ENCODE results near the gene FARS2.

DNA sequence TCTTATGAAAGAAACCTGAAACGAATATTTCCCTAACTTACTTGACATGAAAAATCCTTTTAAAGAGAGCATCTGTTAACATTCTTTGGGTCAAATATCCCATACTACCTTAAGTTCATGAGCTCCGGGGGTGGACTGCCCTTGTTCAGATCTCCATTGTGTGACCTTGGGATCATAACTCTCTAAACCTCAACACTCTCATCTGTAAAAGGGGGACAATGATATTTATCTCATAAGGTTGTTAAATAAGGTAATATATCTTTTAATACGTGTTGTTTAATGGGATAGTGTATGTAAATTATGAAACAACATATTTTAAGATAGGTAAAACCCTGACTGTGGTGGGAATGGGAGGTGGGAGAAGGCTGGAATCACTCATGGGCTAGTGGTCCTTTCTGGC, 326.3 kb downstream of the FARS2 start:
- TF ChIP-seq, protein P1, sequence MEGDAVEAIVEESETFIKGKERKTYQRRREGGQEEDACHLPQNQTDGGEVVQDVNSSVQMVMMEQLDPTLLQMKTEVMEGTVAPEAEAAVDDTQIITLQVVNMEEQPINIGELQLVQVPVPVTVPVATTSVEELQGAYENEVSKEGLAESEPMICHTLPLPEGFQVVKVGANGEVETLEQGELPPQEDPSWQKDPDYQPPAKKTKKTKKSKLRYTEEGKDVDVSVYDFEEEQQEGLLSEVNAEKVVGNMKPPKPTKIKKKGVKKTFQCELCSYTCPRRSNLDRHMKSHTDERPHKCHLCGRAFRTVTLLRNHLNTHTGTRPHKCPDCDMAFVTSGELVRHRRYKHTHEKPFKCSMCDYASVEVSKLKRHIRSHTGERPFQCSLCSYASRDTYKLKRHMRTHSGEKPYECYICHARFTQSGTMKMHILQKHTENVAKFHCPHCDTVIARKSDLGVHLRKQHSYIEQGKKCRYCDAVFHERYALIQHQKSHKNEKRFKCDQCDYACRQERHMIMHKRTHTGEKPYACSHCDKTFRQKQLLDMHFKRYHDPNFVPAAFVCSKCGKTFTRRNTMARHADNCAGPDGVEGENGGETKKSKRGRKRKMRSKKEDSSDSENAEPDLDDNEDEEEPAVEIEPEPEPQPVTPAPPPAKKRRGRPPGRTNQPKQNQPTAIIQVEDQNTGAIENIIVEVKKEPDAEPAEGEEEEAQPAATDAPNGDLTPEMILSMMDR (tag by site-specific recombination; IDR thresholded peaks at IDR 0.05): no peak
- TF ChIP-seq, protein P2, sequence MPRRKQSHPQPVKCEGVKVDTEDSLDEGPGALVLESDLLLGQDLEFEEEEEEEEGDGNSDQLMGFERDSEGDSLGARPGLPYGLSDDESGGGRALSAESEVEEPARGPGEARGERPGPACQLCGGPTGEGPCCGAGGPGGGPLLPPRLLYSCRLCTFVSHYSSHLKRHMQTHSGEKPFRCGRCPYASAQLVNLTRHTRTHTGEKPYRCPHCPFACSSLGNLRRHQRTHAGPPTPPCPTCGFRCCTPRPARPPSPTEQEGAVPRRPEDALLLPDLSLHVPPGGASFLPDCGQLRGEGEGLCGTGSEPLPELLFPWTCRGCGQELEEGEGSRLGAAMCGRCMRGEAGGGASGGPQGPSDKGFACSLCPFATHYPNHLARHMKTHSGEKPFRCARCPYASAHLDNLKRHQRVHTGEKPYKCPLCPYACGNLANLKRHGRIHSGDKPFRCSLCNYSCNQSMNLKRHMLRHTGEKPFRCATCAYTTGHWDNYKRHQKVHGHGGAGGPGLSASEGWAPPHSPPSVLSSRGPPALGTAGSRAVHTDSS (tag by site-specific recombination; IDR thresholded peaks at IDR 0.05): no peak
- TF ChIP-seq, protein P3, sequence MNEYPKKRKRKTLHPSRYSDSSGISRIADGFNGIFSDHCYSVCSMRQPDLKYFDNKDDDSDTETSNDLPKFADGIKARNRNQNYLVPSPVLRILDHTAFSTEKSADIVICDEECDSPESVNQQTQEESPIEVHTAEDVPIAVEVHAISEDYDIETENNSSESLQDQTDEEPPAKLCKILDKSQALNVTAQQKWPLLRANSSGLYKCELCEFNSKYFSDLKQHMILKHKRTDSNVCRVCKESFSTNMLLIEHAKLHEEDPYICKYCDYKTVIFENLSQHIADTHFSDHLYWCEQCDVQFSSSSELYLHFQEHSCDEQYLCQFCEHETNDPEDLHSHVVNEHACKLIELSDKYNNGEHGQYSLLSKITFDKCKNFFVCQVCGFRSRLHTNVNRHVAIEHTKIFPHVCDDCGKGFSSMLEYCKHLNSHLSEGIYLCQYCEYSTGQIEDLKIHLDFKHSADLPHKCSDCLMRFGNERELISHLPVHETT (tag by site-specific recombination; IDR thresholded peaks at IDR 0.05): no peak
- TF ChIP-seq ZNF302 (tag by site-specific recombination; IDR thresholded peaks at IDR 0.05; ENCODE audit: low read depth): no peak
- TF ChIP-seq, protein P4, sequence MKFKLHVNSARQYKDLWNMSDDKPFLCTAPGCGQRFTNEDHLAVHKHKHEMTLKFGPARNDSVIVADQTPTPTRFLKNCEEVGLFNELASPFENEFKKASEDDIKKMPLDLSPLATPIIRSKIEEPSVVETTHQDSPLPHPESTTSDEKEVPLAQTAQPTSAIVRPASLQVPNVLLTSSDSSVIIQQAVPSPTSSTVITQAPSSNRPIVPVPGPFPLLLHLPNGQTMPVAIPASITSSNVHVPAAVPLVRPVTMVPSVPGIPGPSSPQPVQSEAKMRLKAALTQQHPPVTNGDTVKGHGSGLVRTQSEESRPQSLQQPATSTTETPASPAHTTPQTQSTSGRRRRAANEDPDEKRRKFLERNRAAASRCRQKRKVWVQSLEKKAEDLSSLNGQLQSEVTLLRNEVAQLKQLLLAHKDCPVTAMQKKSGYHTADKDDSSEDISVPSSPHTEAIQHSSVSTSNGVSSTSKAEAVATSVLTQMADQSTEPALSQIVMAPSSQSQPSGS (tag by site-specific recombination; IDR thresholded peaks at IDR 0.05; ENCODE audit: low read depth): no peak
- TF ChIP-seq YY1 (tag by site-specific recombination; IDR thresholded peaks at IDR 0.05): no peak
